HepG2 (cell line): ENCODE results near the gene NLE1. TPM values are rescaled to one million over a fixed set of nuclear protein-coding genes. Genes with fewer than 3 reads are reported as not detected.

Experiments
- ARHGAP35 ChIP-seq: sonication (generic); formaldehyde crosslinking; IDR thresholded peaks from 2 replicates; pipeline ENCODE4 v1.9.0; 2022; ENCODE audit warnings: mild to moderate bottlenecking, inconsistent platforms, moderate library complexity, missing genetic modification reagents, borderline replicate concordance
- CBFB ChIP-seq: sonication (generic); formaldehyde crosslinking; IDR thresholded peaks from 2 replicates; pipeline ENCODE4 v1.4.0; 2020; ENCODE audit warnings: missing genetic modification reagents
- CCAR2 ChIP-seq: fragments of 200-400 bp; formaldehyde crosslinking; optimal IDR thresholded peaks from 2 replicates; pipeline ENCODE3; 2018; ENCODE audit warnings: low read depth, mild to moderate bottlenecking, low read length, moderate library complexity
- CEBPZ ChIP-seq: IDR thresholded peaks from 2 replicates; pipeline ENCODE4 v1.6.1; 2012; ENCODE audit warnings: low read length, improper control_type of control experiment
- EHMT2 ChIP-seq: fragments of 200-600 bp; sonication (generic); IDR thresholded peaks from 2 replicates; pipeline ENCODE4 v1.7.0; 2017; ENCODE audit warnings: antibody characterized with exemption, low read depth, low read length, borderline replicate concordance
- FOXP1 ChIP-seq, 2 experiments: fragments of 450-650 bp in 1 of 2; IDR thresholded peaks; 2 replicates each; pipeline ENCODE4 v1.6.1; 2017 to 2018; ENCODE audit warnings: antibody characterized with exemption in 1 of 2
- GPBP1L1 ChIP-seq: sonication (generic); formaldehyde crosslinking; IDR thresholded peaks from 2 replicates; pipeline ENCODE4 v1.5.0; 2020; ENCODE audit warnings: mild to moderate bottlenecking, missing genetic modification reagents
- HIVEP1 ChIP-seq: sonication (generic); formaldehyde crosslinking; IDR thresholded peaks from 2 replicates; pipeline ENCODE4 v1.4.0; 2020; ENCODE audit warnings: mild to moderate bottlenecking, missing genetic modification reagents
- MAFF ChIP-seq: IDR thresholded peaks from 2 replicates; pipeline ENCODE4 v1.6.1; 2011; ENCODE audit warnings: low read depth, low read length, improper control_type of control experiment
- MED1 ChIP-seq: sonication (generic); formaldehyde crosslinking; IDR thresholded peaks from 2 replicates; pipeline ENCODE4 v1.4.0; 2020; ENCODE audit warnings: missing genetic modification reagents
- NPAS2 ChIP-seq: sonication (generic); formaldehyde crosslinking; IDR thresholded peaks from 2 replicates; pipeline ENCODE4 v1.8.0; 2022; ENCODE audit warnings: mild to moderate bottlenecking, missing genetic modification reagents, borderline replicate concordance
- PCBP2 ChIP-seq: fragments of 200-400 bp; formaldehyde crosslinking; optimal IDR thresholded peaks from 2 replicates; pipeline ENCODE3; 2018; ENCODE audit warnings: low read length, low read depth; ENCODE audit not compliant: poor library complexity, severe bottlenecking
- PLRG1 ChIP-seq: fragments of 450-650 bp; conservative IDR thresholded peaks from 2 replicates; pipeline ENCODE4 v1.6.1; 2016
- REL ChIP-seq: sonication (generic); formaldehyde crosslinking; conservative IDR thresholded peaks from 2 replicates; pipeline ENCODE4 v1.8.0; 2022; ENCODE audit warnings: mild to moderate bottlenecking, missing genetic modification reagents, moderate library complexity
- SIX4 ChIP-seq: sonication (generic); formaldehyde crosslinking; IDR thresholded peaks from 2 replicates; pipeline ENCODE4 v1.4.0; 2020; ENCODE audit warnings: missing genetic modification reagents
- SP5 ChIP-seq: IDR thresholded peaks from 2 replicates; pipeline ENCODE4 v1.6.1; 2016; ENCODE audit warnings: low read depth, borderline replicate concordance
- TCF7 ChIP-seq: sonication (generic); IDR thresholded peaks from 2 replicates; pipeline ENCODE4 v1.6.1; 2016; ENCODE audit warnings: antibody characterized with exemption, low read depth
- THRA ChIP-seq: sonication (generic); formaldehyde crosslinking; IDR thresholded peaks from 2 replicates; pipeline ENCODE4 v1.4.0; 2020; ENCODE audit warnings: missing genetic modification reagents, borderline replicate concordance
- ZNF256 ChIP-seq: sonication (generic); formaldehyde crosslinking; conservative IDR thresholded peaks from 2 replicates; pipeline ENCODE4 v1.4.0; 2020; ENCODE audit warnings: missing genetic modification reagents
- ZNF33B ChIP-seq: sonication (generic); formaldehyde crosslinking; IDR thresholded peaks from 2 replicates; pipeline ENCODE4 v1.5.1; 2020; ENCODE audit warnings: mild to moderate bottlenecking, missing genetic modification reagents
- ZNF446 ChIP-seq: sonication (generic); formaldehyde crosslinking; IDR thresholded peaks from 2 replicates; pipeline ENCODE4 v1.5.0; 2020; ENCODE audit warnings: mild to moderate bottlenecking, missing genetic modification reagents
- ZNF510 ChIP-seq: sonication (generic); formaldehyde crosslinking; IDR thresholded peaks from 2 replicates; pipeline ENCODE4 v1.4.0; 2020; ENCODE audit warnings: low read depth, mild to moderate bottlenecking, missing genetic modification reagents
- ZNF552 ChIP-seq: sonication (generic); formaldehyde crosslinking; IDR thresholded peaks from 2 replicates; pipeline ENCODE4 v1.9.0; 2022; ENCODE audit warnings: missing genetic modification reagents, mild to moderate bottlenecking, borderline replicate concordance
- ZNF670 ChIP-seq: sonication (generic); formaldehyde crosslinking; IDR thresholded peaks from 2 replicates; pipeline ENCODE4 v1.8.0; 2022; ENCODE audit warnings: mild to moderate bottlenecking, missing genetic modification reagents, borderline replicate concordance
- ZNF703 ChIP-seq: sonication (generic); formaldehyde crosslinking; IDR thresholded peaks from 2 replicates; pipeline ENCODE4 v1.5.1; 2020; ENCODE audit warnings: missing genetic modification reagents, mild to moderate bottlenecking, moderate library complexity, borderline replicate concordance
- polyA plus RNA-seq, 8 experiments: library from polyadenylated mRNA; depleted of rRNA in 3 of 8; stranded (reverse) in 7 of 8; unstranded in 1 of 8; fragments of >200 nt; fragmentation: Illumina TruSeq in 4 of 8; extraction: Trizol in 4 of 8; gene quantifications; 2 replicates each; pipeline versions ENCODE4 v1.2.1 to v1.2.3, GENCODE V29; 2011 to 2016; ENCODE audit warnings: low read depth in 4 of 8, missing spikeins in 1 of 8, mixed read lengths in 1 of 8; ENCODE audit not compliant: insufficient read depth in 1 of 8
- total RNA-seq, 5 experiments: library from RNA; depleted of rRNA; stranded (reverse); fragments of >200 nt; fragmentation: Illumina TruSeq; extraction: Trizol; gene quantifications; 2 replicates each; pipeline ENCODE4 v1.2.3, GENCODE V29; 2016; ENCODE audit warnings: low read depth in 1 of 5

The NLE1 gene
- total and polyA plus RNA-seq, 2 of the 13 experiments (the other 11 are each of a cell fraction or from before 2014, with no cell fraction given), result 20.3 to 34.5 TPM

- TF ChIP-seq MAFF (no peak), ZNF552 (CRISPR knock-in tag) (no peak), REL (no peak), CEBPZ (no peak), PCBP2 (no peak), ARHGAP35 (CRISPR knock-in tag) (no peak), FOXP1 (IDR thresholded peaks at IDR 0.05) (no peak), FOXP1 (CRISPR knock-in tag; IDR thresholded peaks at IDR 0.05) (peak; percentile 74), CCAR2 (no peak), THRA (CRISPR knock-in tag) (peak; percentile 22; the same call in 1 of the 2 replicates), MED1 (CRISPR knock-in tag) (peak; percentile 83), SIX4 (CRISPR knock-in tag) (no peak), ZNF446 (no peak), ZNF256 (CRISPR knock-in tag) (no peak), CBFB (CRISPR knock-in tag) (no peak), TCF7 (peak; percentile 39; the same call in 1 of the 2 replicates), ZNF33B (CRISPR knock-in tag) (no peak), ZNF510 (CRISPR knock-in tag) (no peak), HIVEP1 (CRISPR knock-in tag) (no peak), PLRG1 (no peak), SP5 (CRISPR knock-in tag) (peak; percentile 47; the same call in 1 of the 2 replicates), EHMT2 (peak; percentile 39; the same call in 1 of the 2 replicates), GPBP1L1 (CRISPR knock-in tag) (no peak), NPAS2 (CRISPR knock-in tag) (no peak), ZNF703 (no peak), ZNF670 (peak; percentile 46; the same call in 1 of the 2 replicates)
Observed at GRCh38 chr17:35079547-35080423, 62.3 kb downstream of the NLE1 start (continued).
